Sciatic nerve (tissue), 2 donors: ENCODE measurements around the gene PARP11. TPM values are rescaled to one million over a fixed set of nuclear protein-coding genes. Genes with fewer than 3 reads are reported as not detected.
A peak's percentile ranks its signal among the peaks of the same experiment; 100 is the strongest.

Source experiments
- ATAC-seq: fragments of 200-7000 bp; cut with Tn5 transposase; one replicate; pipeline ENCODE4 v1.9.1; 2020; ENCODE audit warnings: mild to moderate bottlenecking, moderate library complexity
- DNase-seq: peaks from one replicate; pipeline ENCODE4 v3.0.0-alpha.2; 2020; ENCODE audit warnings: low spot score
- intact Hi-C: fragments of 100-400 bp; cut with DNase I; formaldehyde crosslinking; loops from one replicate; pipeline ENCODE4 v1.14.2; 2022
- total RNA-seq: library from RNA; stranded (reverse); fragmentation: NEBNext Ultra II Directional; extraction: Animal tissue kit (Norgen Biotek cat#: 25700); gene quantifications from one replicate; pipeline ENCODE4 v1.2.1, GENCODE V29; 2021
- donor health status: DM: no; HTN: no; CAD: no.
- donor health status: DM: no; HTN: no; CAD: no.

PARP11 gene
- total RNA-seq, 1 donor from 2014 or later, result 16.7 TPM

- DNase-seq (no peak), ATAC-seq (no peak)
- intact Hi-C loops, result no loop called here
Observed at GRCh38 chr12:3795066-3795465, 78.1 kb downstream of the PARP11 start.

- intact Hi-C loops, result no loop called here
- DNase-seq (no peak), ATAC-seq (no peak)
Observed at GRCh38 chr12:3792623-3793288, 80.4 kb downstream of the PARP11 start.

GRCh38 chr12:3791256-3791874 lies 81.8 kb downstream of the PARP11 start:
- intact Hi-C loops, result loop anchor here (2.0 kb wide), 1 partner anchor 29 kb away; no protein-coding TSS in a partner anchor
- ATAC-seq (no peak), DNase-seq (no peak)

- no peak for ATAC-seq
- intact Hi-C loops, result loop anchor here (2.0 kb wide), 1 partner anchor 28 kb away; no protein-coding TSS in a partner anchor
- DNase-seq, result no peak
Observed at GRCh38 chr12:3790642-3791041, 82.6 kb downstream of the PARP11 start.

- intact Hi-C loops, result loop anchor here (2.0 kb wide), 1 partner anchor 27 kb away; no protein-coding TSS in a partner anchor
- ATAC-seq (no peak), DNase-seq (no peak)
Observed at GRCh38 chr12:3789838-3790237, 83.4 kb downstream of the PARP11 start.

GRCh38 chr12:3777206-3777809 lies 95.9 kb downstream of the PARP11 start:
- DNase-seq, result no peak
- ATAC-seq, result peak; percentile 52
- intact Hi-C loops, result no loop called here

GRCh38 chr12:3775385-3776035 lies 97.7 kb downstream of the PARP11 start:
- DNase-seq (no peak), ATAC-seq (no peak)
- intact Hi-C loops, result no loop called here

- ATAC-seq (no peak), DNase-seq (no peak)
- intact Hi-C loops, result no loop called here
Observed at GRCh38 chr12:3772380-3772779, 100.8 kb downstream of the PARP11 start.

- no peak for ATAC-seq
- DNase-seq, result no peak
- intact Hi-C loops, result no loop called here
Observed at GRCh38 chr12:3771853-3772252, 101.3 kb downstream of the PARP11 start.

- intact Hi-C loops, result no loop called here
- ATAC-seq, result no peak
- DNase-seq, result no peak
Observed at GRCh38 chr12:3770891-3771290, 102.3 kb downstream of the PARP11 start.

- no peak for ATAC-seq
- DNase-seq, result no peak
- intact Hi-C loops, result no loop called here
Observed at GRCh38 chr12:3768911-3769447, 104.2 kb downstream of the PARP11 start.

- ATAC-seq, result no peak
Observed at GRCh38 chr12:3761116-3761735, 112.0 kb downstream of the PARP11 start.

GRCh38 chr12:3759878-3760277 lies 113.3 kb downstream of the PARP11 start:
- DNase-seq (no peak), ATAC-seq (no peak)
- intact Hi-C loops, result no loop called here

More at GRCh38 chr12:3761116-3761735, 112.0 kb downstream of the PARP11 start:
- intact Hi-C loops, result no loop called here
- no peak for DNase-seq

Other genes starting within 250 kb of the PARP11 start
- gene CRACR2A, start 120.3 kb downstream of the PARP11 start, total RNA-seq, result 5.8 TPM